HG02870 (cell line): Measurements from ENCODE around the gene XYLT2.
"Not testable (repeated sequence)": the region's sequence is repeated elsewhere in the genome, so short reads cannot be mapped to it uniquely, and the experiment has no call there.

Source experiments
- ATAC-seq: cut with Tn5 transposase; IDR thresholded peaks from one replicate; pipeline ENCODE4 v1.9.1; 2021; ENCODE audit warnings: mild to moderate bottlenecking, moderate library complexity; ENCODE audit not compliant: unreplicated experiment

Gene XYLT2

GRCh38 chr17:50388728-50389127, 42.8 kb downstream of the XYLT2 start:
- no peak for ATAC-seq

GRCh38 chr17:50389534-50389933, 43.6 kb downstream of the XYLT2 start:
- no peak for ATAC-seq

- no peak for ATAC-seq
Measured at GRCh38 chr17:50392621-50393020, 46.7 kb downstream of the XYLT2 start.

GRCh38 chr17:50393700-50394099, 47.8 kb downstream of the XYLT2 start:
- no peak for ATAC-seq

GRCh38 chr17:50394711-50395110, 48.8 kb downstream of the XYLT2 start:
- no peak for ATAC-seq

- ATAC-seq = no peak
Measured at GRCh38 chr17:50396261-50397110, 50.6 kb downstream of the XYLT2 start.

- ATAC-seq = peak; percentile 88
Measured at GRCh38 chr17:50397111-50397918, 51.4 kb downstream of the XYLT2 start, which contains the start of gene LRRC59. Gene LRRC59, minus strand, starts transcription at chr17:50397523. Its CDS starts 206 bp downstream, at chr17:50397317.

GRCh38 chr17:50397919-50398285, 52.0 kb downstream of the XYLT2 start:
- ATAC-seq = no peak

- ATAC-seq = not testable (repeated sequence)
Measured at GRCh38 chr17:50398672-50399071, 52.7 kb downstream of the XYLT2 start.

GRCh38 chr17:50399591-50399990, 53.7 kb downstream of the XYLT2 start:
- ATAC-seq = not testable (repeated sequence)

GRCh38 chr17:50405351-50405750, 59.4 kb downstream of the XYLT2 start:
- ATAC-seq = not testable (repeated sequence)

GRCh38 chr17:50406578-50406977, 60.7 kb downstream of the XYLT2 start:
- ATAC-seq = no peak

GRCh38 chr17:50407921-50408320, 62.0 kb downstream of the XYLT2 start:
- no peak for ATAC-seq
